ENCODE measurements around the gene RAI1.

DNA sequence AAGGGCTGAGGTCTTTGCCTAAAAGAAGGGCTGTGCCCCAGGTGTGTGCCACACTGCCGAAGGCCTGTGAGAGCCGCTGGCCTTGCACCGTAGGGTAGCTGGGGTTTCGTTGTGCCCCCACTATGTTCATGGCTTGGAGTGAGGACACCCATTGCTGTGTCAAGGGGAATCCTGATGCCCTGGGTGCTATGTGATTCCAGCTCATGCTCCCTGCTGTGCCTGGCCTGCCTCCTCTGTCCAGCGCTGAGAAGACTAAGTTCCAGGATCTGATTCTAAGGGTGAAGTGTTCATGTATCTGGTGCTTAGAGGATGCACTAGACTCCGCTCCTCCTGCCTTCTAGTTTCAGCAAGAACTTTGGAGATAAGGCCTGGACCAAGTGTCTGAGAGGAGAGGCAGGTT, 108.2 kb downstream of the RAI1 start:
- TF ChIP-seq, protein P1, sequence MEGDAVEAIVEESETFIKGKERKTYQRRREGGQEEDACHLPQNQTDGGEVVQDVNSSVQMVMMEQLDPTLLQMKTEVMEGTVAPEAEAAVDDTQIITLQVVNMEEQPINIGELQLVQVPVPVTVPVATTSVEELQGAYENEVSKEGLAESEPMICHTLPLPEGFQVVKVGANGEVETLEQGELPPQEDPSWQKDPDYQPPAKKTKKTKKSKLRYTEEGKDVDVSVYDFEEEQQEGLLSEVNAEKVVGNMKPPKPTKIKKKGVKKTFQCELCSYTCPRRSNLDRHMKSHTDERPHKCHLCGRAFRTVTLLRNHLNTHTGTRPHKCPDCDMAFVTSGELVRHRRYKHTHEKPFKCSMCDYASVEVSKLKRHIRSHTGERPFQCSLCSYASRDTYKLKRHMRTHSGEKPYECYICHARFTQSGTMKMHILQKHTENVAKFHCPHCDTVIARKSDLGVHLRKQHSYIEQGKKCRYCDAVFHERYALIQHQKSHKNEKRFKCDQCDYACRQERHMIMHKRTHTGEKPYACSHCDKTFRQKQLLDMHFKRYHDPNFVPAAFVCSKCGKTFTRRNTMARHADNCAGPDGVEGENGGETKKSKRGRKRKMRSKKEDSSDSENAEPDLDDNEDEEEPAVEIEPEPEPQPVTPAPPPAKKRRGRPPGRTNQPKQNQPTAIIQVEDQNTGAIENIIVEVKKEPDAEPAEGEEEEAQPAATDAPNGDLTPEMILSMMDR (conservative IDR thresholded peaks at IDR 0.05; ENCODE audit: low read depth, low read length): no peak
- no peak for TF ChIP-seq EZH2 (IDR thresholded peaks at IDR 0.05; ENCODE audit: borderline replicate concordance, low read depth, low read length, poor library complexity, severe bottlenecking)
